ENCODE data around the gene ETFB.

The ETFB gene

GRCh38 chr19:51387924-51388389 is 21.8 kb upstream of the ETFB start, which contains the start of gene LIM2:
LIM2 (minus strand) TSS chr19:51387974; CDS start chr19:51387443, 531 bp downstream.
- TF ChIP-seq CTCF (IDR thresholded peaks at IDR 0.05; ENCODE audit: low read depth, low read length) = no peak
- no peak for DNase-seq (ENCODE audit: extremely low read depth, low read depth)

GRCh38 chr19:51386882-51387520 is 20.8 kb upstream of the ETFB start:
- no peak for TF ChIP-seq CTCF (IDR thresholded peaks at IDR 0.05; ENCODE audit: low read depth, low read length)
- no peak for DNase-seq (ENCODE audit: extremely low read depth, low read depth)

- TF ChIP-seq CTCF (IDR thresholded peaks at IDR 0.05; ENCODE audit: low read depth, low read length) = no peak
- no peak for DNase-seq (ENCODE audit: extremely low read depth, low read depth)
Measured at GRCh38 chr19:51382004-51382403, 15.8 kb upstream of the ETFB start.

GRCh38 chr19:51380379-51380778 is 14.2 kb upstream of the ETFB start:
- DNase-seq (ENCODE audit: extremely low read depth, low read depth) = no peak
- no peak for TF ChIP-seq CTCF (IDR thresholded peaks at IDR 0.05; ENCODE audit: low read depth, low read length)

GRCh38 chr19:51377422-51377821 is 11.2 kb upstream of the ETFB start:
- DNase-seq (ENCODE audit: extremely low read depth, low read depth) = no peak
- no peak for TF ChIP-seq CTCF (IDR thresholded peaks at IDR 0.05; ENCODE audit: low read depth, low read length)

- DNase-seq (ENCODE audit: extremely low read depth, low read depth) = no peak
- TF ChIP-seq CTCF (IDR thresholded peaks at IDR 0.05; ENCODE audit: low read depth, low read length) = no peak
Measured at GRCh38 chr19:51375504-51376221, 9.5 kb upstream of the ETFB start.
